WTC11 (cell line): Measurements from ENCODE around the gene KANK4. TPM values are rescaled to one million over a fixed set of nuclear protein-coding genes. Genes with fewer than 3 reads are reported as not detected.

Experiments used
- ATAC-seq: fragments of 200-7000 bp; cut with Tn5 transposase; 2 replicates; pipeline ENCODE4 v1.10.0; 2021; ENCODE audit warnings: mild to moderate bottlenecking, moderate library complexity
- CTCF ChIA-PET: fragments of 300-600 bp; sonication (Branson Sonifier 250); formaldehyde crosslinking; loops from one replicate; lab custom pipeline; 2021; ENCODE audit warnings: antibody characterized with exemption; lab: Charles Lee
- POLR2A ChIA-PET: fragments of 350-600 bp; sonication (Branson Sonifier 250); formaldehyde crosslinking; loops from one replicate; lab custom pipeline; 2021; ENCODE audit warnings: antibody characterized with exemption; lab: Charles Lee
- DNase-seq: peaks from one replicate; pipeline ENCODE4 v3.0.0; 2021; ENCODE audit warnings: low spot score
- H3K27ac Mint-ChIP-seq: 2 replicates; pipeline ENCODE4 v1.8.0; 2021; ENCODE audit warnings: mixed read lengths
- H3K27me3 Mint-ChIP-seq: 2 replicates; pipeline ENCODE4 v1.8.0; 2021; ENCODE audit warnings: low read depth, mild to moderate bottlenecking, moderate library complexity, mixed read lengths
- H3K36me3 Mint-ChIP-seq: 2 replicates; pipeline ENCODE4 v1.8.0; 2021; ENCODE audit warnings: mixed read lengths
- H3K4me1 Mint-ChIP-seq: 2 replicates; pipeline ENCODE4 v1.8.0; 2022; ENCODE audit warnings: mixed read lengths
- H3K4me3 Mint-ChIP-seq: 2 replicates; pipeline ENCODE4 v1.8.0; 2021; ENCODE audit warnings: mild to moderate bottlenecking, moderate library complexity, mixed read lengths
- H3K9me3 Mint-ChIP-seq: 2 replicates; pipeline ENCODE4 v1.8.0; 2021; ENCODE audit warnings: mixed read lengths
- ATF3 ChIP-seq: sonication (generic); formaldehyde crosslinking; conservative IDR thresholded peaks from 2 replicates; pipeline ENCODE4 v1.8.1; 2022; ENCODE audit warnings: mild to moderate bottlenecking, missing genetic modification reagents
- ATF6 ChIP-seq: sonication (generic); formaldehyde crosslinking; IDR thresholded peaks from 2 replicates; pipeline ENCODE4 v1.8.1; 2023; ENCODE audit warnings: mild to moderate bottlenecking, missing genetic modification reagents
- CDX4 ChIP-seq: fragments of 250-450 bp; sonication (Bioruptor Pico); IDR thresholded peaks from 2 replicates; pipeline ENCODE4 v1.9.0; 2021; ENCODE audit warnings: moderate library complexity, mild to moderate bottlenecking, inconsistent platforms, borderline replicate concordance
- CREM ChIP-seq: sonication (generic); formaldehyde crosslinking; IDR thresholded peaks from 2 replicates; pipeline ENCODE4 v1.8.1; 2022; ENCODE audit warnings: mild to moderate bottlenecking, missing genetic modification reagents, moderate library complexity
- CTCF ChIP-seq: fragments of 200-600 bp; IDR thresholded peaks from 2 replicates; pipeline ENCODE4 v1.8.0; 2022; ENCODE audit warnings: antibody characterized with exemption
- GTF2I ChIP-seq: fragments of 250-450 bp; sonication (Bioruptor Pico); conservative IDR thresholded peaks from 2 replicates; pipeline ENCODE4 v1.4.0; 2021; ENCODE audit warnings: mild to moderate bottlenecking
- HMGA2 ChIP-seq: fragments of 250-450 bp; sonication (Bioruptor Pico); IDR thresholded peaks from 2 replicates; pipeline ENCODE4 v1.4.0; 2021; ENCODE audit warnings: mild to moderate bottlenecking, moderate library complexity
- MLX ChIP-seq: sonication (generic); formaldehyde crosslinking; IDR thresholded peaks from 2 replicates; pipeline ENCODE4 v1.8.1; 2023; ENCODE audit warnings: mild to moderate bottlenecking, missing genetic modification reagents, moderate library complexity
- NFE2L1 ChIP-seq: sonication (generic); formaldehyde crosslinking; IDR thresholded peaks from 2 replicates; pipeline ENCODE4 v1.8.1; 2023; ENCODE audit warnings: missing genetic modification reagents
- NR1H2 ChIP-seq: sonication (generic); formaldehyde crosslinking; IDR thresholded peaks from 2 replicates; pipeline ENCODE4 v1.9.0; 2021; ENCODE audit warnings: mild to moderate bottlenecking, moderate library complexity, missing genetic modification reagents
- PREB ChIP-seq: sonication (generic); formaldehyde crosslinking; IDR thresholded peaks from 2 replicates; pipeline ENCODE4 v1.8.1; 2022; ENCODE audit warnings: mild to moderate bottlenecking, missing genetic modification reagents, moderate library complexity, borderline replicate concordance
- SMAD3 ChIP-seq: sonication (generic); formaldehyde crosslinking; IDR thresholded peaks from 2 replicates; pipeline ENCODE4 v1.8.0; 2022; ENCODE audit warnings: missing genetic modification reagents, mild to moderate bottlenecking, borderline replicate concordance
- SMAD4 ChIP-seq: sonication (generic); formaldehyde crosslinking; IDR thresholded peaks from 2 replicates; pipeline ENCODE4 v1.8.0; 2022; ENCODE audit warnings: mild to moderate bottlenecking, missing genetic modification reagents
- SP1 ChIP-seq: sonication (generic); formaldehyde crosslinking; conservative IDR thresholded peaks from 2 replicates; pipeline ENCODE4 v1.8.1; 2022; ENCODE audit warnings: missing genetic modification reagents
- STAT6 ChIP-seq: sonication (generic); formaldehyde crosslinking; conservative IDR thresholded peaks from 2 replicates; pipeline ENCODE4 v1.8.1; 2023; ENCODE audit warnings: mild to moderate bottlenecking, low read depth, missing genetic modification reagents, moderate library complexity
- USF2 ChIP-seq: sonication (generic); formaldehyde crosslinking; IDR thresholded peaks from 2 replicates; pipeline ENCODE4 v1.8.1; 2023; ENCODE audit warnings: mild to moderate bottlenecking, missing genetic modification reagents, moderate library complexity
- ZNF121 ChIP-seq: sonication (generic); formaldehyde crosslinking; IDR thresholded peaks from 2 replicates; pipeline ENCODE4 v1.8.0; 2023; ENCODE audit warnings: missing genetic modification reagents
- ZNF138 ChIP-seq: sonication (generic); formaldehyde crosslinking; conservative IDR thresholded peaks from 2 replicates; pipeline ENCODE4 v1.8.1; 2022; ENCODE audit warnings: mild to moderate bottlenecking, moderate library complexity, missing genetic modification reagents
- ZNF232 ChIP-seq: sonication (generic); formaldehyde crosslinking; IDR thresholded peaks from 2 replicates; pipeline ENCODE4 v1.8.0; 2022; ENCODE audit warnings: mild to moderate bottlenecking, missing genetic modification reagents
- ZNF263 ChIP-seq: sonication (generic); formaldehyde crosslinking; IDR thresholded peaks from 2 replicates; pipeline ENCODE4 v1.8.1; 2022; ENCODE audit warnings: low read depth, mild to moderate bottlenecking, moderate library complexity, missing genetic modification reagents
- total RNA-seq: library from RNA; stranded (reverse); gene quantifications from 3 replicates; pipeline ENCODE4 v1.2.3, GENCODE V29; 2021

The KANK4 gene
- total RNA-seq, 1 experiment from 2014 or later, result 0.35 TPM

- no peak for TF ChIP-seq GTF2I (CRISPR knock-in tag)
- no peak for TF ChIP-seq ZNF121
- TF ChIP-seq USF2 (CRISPR knock-in tag), result no peak
- TF ChIP-seq HMGA2 (CRISPR knock-in tag), result no peak
- no peak for TF ChIP-seq CDX4 (CRISPR knock-in tag)
- no peak for TF ChIP-seq CTCF
- TF ChIP-seq MLX (CRISPR knock-in tag), result no peak
Measured at GRCh38 chr1:62273953-62274352, 45.3 kb downstream of the KANK4 start (continued).

- H3K4me3 Mint-ChIP-seq, result no peak overlapping the region
- ATAC-seq, result peak; percentile 76
- no peak for TF ChIP-seq USF2 (CRISPR knock-in tag)
- TF ChIP-seq NFE2L1 (CRISPR knock-in tag), result no peak
- no peak for TF ChIP-seq CREM
- no peak for TF ChIP-seq SMAD4 (CRISPR knock-in tag)
- TF ChIP-seq SP1 (CRISPR knock-in tag), result no peak
- TF ChIP-seq SMAD3, result no peak
- TF ChIP-seq ZNF232, result no peak
- TF ChIP-seq STAT6 (CRISPR knock-in tag), result no peak
- TF ChIP-seq, all 79 proteins: peak for 0
- POLR2A ChIA-PET, result no interaction called here
- Mint-ChIP-seq H3K27me3 (peaks cover 21% of the 10 kb centered on the region), H3K27ac (no peak overlapping the region), H3K36me3 (no peaks in the 10 kb centered on the region), H3K9me3 (0 out of 2 replicates have a peak, but pooled peaks cover 4% of the 10 kb centered on the region), H3K4me1 (peaks cover 21% of the 10 kb centered on the region)
- CTCF ChIA-PET, result interaction anchor here (1.3 kb wide), 1 partner anchor 9 kb away, joined by 4 read pairs; no protein-coding TSS in a partner anchor
- DNase-seq, result no peak
Measured at GRCh38 chr1:62271948-62272728, 47.1 kb downstream of the KANK4 start.

- POLR2A ChIA-PET, result no interaction called here
- DNase-seq (no peak), ATAC-seq (no peak)
- Mint-ChIP-seq H3K27ac (no peak overlapping the region), H3K4me3 (no peak overlapping the region), H3K27me3 (peaks cover 14% of the 10 kb centered on the region; the same call in 1 of the 2 replicates), H3K4me1 (peaks cover 29% of the 10 kb centered on the region), H3K9me3 (peaks cover 4% of the 10 kb centered on the region), H3K36me3 (no peaks in the 10 kb centered on the region)
- CTCF ChIA-PET, result interaction anchor here (0.6 kb wide), 1 partner anchor 138 kb away, joined by 4 read pairs; no protein-coding TSS in a partner anchor
- TF ChIP-seq NR1H2 (CRISPR knock-in tag) (no peak), ZNF138 (no peak), PREB (CRISPR knock-in tag) (no peak), NFE2L1 (CRISPR knock-in tag) (no peak), ATF6 (no peak), ZNF263 (CRISPR knock-in tag) (no peak), MLX (CRISPR knock-in tag) (no peak), ATF3 (CRISPR knock-in tag) (no peak)
Measured at GRCh38 chr1:62271134-62271533, 48.1 kb downstream of the KANK4 start.
